H1 (cell line): ENCODE results near the gene PITPNC1. TPM values are rescaled to one million over a fixed set of nuclear protein-coding genes. Genes with fewer than 3 reads are reported as not detected.

ENCODE experiments used
- CREB1 ChIP-seq: IDR thresholded peaks from 2 replicates; pipeline ENCODE4 v1.6.1; 2012; ENCODE audit warnings: inconsistent platforms
- EGR1 ChIP-seq: IDR thresholded peaks from 2 replicates; pipeline ENCODE4 v1.6.1; 2011; ENCODE audit warnings: low read depth, low read length, borderline replicate concordance
- POU5F1 ChIP-seq: IDR thresholded peaks from 2 replicates; pipeline ENCODE4 v1.6.1; 2011; ENCODE audit warnings: low read depth, mild to moderate bottlenecking, low read length, moderate library complexity
- RFX5 ChIP-seq: IDR thresholded peaks from 2 replicates; pipeline ENCODE4 v1.6.1; 2011; ENCODE audit warnings: low read depth, low read length, improper control_type of control experiment, borderline replicate concordance
- polyA plus RNA-seq, 7 experiments: library from polyadenylated mRNA; depleted of rRNA in 3 of 7; stranded (reverse) in 5 of 7; unstranded in 2 of 7; fragments of >200 nt in 5 of 7; fragments of 200-250 nt in 2 of 7; gene quantifications; 1 replicate in 5 of 7; 2 replicates in 1 of 7; 4 replicates in 1 of 7; pipeline versions ENCODE4 v1.2.1 to v1.2.3, GENCODE V29; 2011 to 2013; ENCODE audit warnings: missing spikeins in 2 of 7, mixed read lengths in 2 of 7
- total RNA-seq: library from RNA; stranded (reverse); fragmentation: NEBNext Ultra II Directional; extraction: Animal tissue kit (Norgen Biotek cat#: 25700); gene quantifications from 2 replicates; pipeline ENCODE4 v1.2.1, GENCODE V29; 2021
- TF ChIP-seq, protein P1 (sequence below): fragments of 300-600 bp; sonication (generic); IDR thresholded peaks from 2 replicates; pipeline ENCODE4 v1.7.1; 2012; ENCODE audit warnings: low read length, moderate library complexity, mild to moderate bottlenecking, inconsistent platforms; ENCODE audit not compliant: insufficient replicate concordance
- TF ChIP-seq, protein P2 (sequence below): IDR thresholded peaks from 2 replicates; pipeline ENCODE4 v1.6.1; 2012; ENCODE audit warnings: inconsistent platforms

Gene PITPNC1
- total and polyA plus RNA-seq, 2 of the 8 experiments (the other 6 are each of a cell fraction or from before 2014, with no cell fraction given): 17.6 to 54.7 TPM

DNA sequence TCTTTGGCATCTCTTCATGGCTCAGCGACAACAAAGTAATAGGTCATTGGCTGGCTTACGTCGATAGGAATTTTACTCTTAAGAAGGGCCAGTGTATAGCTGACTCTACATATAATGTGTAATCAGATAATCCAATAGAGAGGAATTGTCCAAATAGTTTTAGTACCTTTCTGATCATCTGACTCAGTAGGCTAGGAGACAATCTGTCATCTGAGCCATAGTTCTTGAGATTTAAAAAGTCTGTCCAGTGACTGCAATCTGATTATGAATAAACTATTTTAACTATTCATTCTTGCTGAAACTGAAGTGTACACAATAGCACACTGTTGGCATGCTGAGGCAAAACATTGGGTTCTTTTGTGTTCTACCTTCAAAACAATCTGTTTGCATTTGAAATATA, 319.3 kb downstream of the PITPNC1 start (continued):
- TF ChIP-seq, protein P1, sequence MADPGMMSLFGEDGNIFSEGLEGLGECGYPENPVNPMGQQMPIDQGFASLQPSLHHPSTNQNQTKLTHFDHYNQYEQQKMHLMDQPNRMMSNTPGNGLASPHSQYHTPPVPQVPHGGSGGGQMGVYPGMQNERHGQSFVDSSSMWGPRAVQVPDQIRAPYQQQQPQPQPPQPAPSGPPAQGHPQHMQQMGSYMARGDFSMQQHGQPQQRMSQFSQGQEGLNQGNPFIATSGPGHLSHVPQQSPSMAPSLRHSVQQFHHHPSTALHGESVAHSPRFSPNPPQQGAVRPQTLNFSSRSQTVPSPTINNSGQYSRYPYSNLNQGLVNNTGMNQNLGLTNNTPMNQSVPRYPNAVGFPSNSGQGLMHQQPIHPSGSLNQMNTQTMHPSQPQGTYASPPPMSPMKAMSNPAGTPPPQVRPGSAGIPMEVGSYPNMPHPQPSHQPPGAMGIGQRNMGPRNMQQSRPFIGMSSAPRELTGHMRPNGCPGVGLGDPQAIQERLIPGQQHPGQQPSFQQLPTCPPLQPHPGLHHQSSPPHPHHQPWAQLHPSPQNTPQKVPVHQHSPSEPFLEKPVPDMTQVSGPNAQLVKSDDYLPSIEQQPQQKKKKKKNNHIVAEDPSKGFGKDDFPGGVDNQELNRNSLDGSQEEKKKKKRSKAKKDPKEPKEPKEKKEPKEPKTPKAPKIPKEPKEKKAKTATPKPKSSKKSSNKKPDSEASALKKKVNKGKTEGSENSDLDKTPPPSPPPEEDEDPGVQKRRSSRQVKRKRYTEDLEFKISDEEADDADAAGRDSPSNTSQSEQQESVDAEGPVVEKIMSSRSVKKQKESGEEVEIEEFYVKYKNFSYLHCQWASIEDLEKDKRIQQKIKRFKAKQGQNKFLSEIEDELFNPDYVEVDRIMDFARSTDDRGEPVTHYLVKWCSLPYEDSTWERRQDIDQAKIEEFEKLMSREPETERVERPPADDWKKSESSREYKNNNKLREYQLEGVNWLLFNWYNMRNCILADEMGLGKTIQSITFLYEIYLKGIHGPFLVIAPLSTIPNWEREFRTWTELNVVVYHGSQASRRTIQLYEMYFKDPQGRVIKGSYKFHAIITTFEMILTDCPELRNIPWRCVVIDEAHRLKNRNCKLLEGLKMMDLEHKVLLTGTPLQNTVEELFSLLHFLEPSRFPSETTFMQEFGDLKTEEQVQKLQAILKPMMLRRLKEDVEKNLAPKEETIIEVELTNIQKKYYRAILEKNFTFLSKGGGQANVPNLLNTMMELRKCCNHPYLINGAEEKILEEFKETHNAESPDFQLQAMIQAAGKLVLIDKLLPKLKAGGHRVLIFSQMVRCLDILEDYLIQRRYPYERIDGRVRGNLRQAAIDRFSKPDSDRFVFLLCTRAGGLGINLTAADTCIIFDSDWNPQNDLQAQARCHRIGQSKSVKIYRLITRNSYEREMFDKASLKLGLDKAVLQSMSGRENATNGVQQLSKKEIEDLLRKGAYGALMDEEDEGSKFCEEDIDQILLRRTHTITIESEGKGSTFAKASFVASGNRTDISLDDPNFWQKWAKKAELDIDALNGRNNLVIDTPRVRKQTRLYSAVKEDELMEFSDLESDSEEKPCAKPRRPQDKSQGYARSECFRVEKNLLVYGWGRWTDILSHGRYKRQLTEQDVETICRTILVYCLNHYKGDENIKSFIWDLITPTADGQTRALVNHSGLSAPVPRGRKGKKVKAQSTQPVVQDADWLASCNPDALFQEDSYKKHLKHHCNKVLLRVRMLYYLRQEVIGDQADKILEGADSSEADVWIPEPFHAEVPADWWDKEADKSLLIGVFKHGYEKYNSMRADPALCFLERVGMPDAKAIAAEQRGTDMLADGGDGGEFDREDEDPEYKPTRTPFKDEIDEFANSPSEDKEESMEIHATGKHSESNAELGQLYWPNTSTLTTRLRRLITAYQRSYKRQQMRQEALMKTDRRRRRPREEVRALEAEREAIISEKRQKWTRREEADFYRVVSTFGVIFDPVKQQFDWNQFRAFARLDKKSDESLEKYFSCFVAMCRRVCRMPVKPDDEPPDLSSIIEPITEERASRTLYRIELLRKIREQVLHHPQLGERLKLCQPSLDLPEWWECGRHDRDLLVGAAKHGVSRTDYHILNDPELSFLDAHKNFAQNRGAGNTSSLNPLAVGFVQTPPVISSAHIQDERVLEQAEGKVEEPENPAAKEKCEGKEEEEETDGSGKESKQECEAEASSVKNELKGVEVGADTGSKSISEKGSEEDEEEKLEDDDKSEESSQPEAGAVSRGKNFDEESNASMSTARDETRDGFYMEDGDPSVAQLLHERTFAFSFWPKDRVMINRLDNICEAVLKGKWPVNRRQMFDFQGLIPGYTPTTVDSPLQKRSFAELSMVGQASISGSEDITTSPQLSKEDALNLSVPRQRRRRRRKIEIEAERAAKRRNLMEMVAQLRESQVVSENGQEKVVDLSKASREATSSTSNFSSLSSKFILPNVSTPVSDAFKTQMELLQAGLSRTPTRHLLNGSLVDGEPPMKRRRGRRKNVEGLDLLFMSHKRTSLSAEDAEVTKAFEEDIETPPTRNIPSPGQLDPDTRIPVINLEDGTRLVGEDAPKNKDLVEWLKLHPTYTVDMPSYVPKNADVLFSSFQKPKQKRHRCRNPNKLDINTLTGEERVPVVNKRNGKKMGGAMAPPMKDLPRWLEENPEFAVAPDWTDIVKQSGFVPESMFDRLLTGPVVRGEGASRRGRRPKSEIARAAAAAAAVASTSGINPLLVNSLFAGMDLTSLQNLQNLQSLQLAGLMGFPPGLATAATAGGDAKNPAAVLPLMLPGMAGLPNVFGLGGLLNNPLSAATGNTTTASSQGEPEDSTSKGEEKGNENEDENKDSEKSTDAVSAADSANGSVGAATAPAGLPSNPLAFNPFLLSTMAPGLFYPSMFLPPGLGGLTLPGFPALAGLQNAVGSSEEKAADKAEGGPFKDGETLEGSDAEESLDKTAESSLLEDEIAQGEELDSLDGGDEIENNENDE: no peak
- TF ChIP-seq CREB1: no peak
- TF ChIP-seq, protein P2, sequence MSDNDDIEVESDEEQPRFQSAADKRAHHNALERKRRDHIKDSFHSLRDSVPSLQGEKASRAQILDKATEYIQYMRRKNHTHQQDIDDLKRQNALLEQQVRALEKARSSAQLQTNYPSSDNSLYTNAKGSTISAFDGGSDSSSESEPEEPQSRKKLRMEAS: no peak
- TF ChIP-seq POU5F1: no peak
- no peak for TF ChIP-seq RFX5
- TF ChIP-seq EGR1: no peak
